ENCODE measurements around the gene EFTUD2.

DNA sequence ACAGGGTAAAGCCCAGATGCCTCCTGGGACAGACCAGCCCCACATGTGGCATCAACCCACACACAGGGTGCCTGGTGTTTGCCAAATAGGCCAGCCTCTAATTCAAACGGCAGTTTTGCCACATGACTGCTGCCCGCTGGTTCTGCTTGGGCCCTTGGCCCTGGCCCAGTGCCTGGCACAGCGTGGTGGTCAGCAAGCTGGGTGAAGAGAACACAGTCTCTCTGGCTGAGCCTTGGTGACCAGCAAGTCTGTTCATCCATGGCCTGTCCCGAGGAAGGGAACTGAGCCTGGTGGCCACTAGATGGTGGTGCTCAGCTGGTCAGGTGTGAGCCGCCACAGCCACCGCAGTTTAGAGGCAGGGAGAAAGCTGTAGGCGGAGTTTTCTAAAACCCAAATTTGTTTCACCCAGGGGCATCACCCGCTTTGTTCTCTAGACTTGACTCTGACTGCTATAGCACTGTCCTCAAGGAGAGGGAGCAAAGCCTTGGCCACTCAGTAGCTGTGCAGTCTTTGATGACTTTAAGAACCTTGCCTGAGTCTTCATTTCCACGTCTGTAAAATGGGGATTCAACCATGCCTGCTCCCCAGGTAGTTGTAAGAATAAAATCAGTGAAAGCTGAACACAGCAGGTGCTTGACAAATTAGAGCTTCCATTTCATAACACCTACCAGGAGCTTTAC is 20.8 kb upstream of the EFTUD2 start:
- TF ChIP-seq, protein P1, sequence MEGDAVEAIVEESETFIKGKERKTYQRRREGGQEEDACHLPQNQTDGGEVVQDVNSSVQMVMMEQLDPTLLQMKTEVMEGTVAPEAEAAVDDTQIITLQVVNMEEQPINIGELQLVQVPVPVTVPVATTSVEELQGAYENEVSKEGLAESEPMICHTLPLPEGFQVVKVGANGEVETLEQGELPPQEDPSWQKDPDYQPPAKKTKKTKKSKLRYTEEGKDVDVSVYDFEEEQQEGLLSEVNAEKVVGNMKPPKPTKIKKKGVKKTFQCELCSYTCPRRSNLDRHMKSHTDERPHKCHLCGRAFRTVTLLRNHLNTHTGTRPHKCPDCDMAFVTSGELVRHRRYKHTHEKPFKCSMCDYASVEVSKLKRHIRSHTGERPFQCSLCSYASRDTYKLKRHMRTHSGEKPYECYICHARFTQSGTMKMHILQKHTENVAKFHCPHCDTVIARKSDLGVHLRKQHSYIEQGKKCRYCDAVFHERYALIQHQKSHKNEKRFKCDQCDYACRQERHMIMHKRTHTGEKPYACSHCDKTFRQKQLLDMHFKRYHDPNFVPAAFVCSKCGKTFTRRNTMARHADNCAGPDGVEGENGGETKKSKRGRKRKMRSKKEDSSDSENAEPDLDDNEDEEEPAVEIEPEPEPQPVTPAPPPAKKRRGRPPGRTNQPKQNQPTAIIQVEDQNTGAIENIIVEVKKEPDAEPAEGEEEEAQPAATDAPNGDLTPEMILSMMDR (IDR thresholded peaks at IDR 0.05), result peak; percentile 70 to 90 (median 84)
- TF ChIP-seq POLR2A (IDR thresholded peaks at IDR 0.05), result no peak
